GM21528 (cell line): ENCODE measurements around the gene COL28A1.

ENCODE experiments used
- ATAC-seq: cut with Tn5 transposase; IDR thresholded peaks from one replicate; pipeline ENCODE4 v1.9.1; 2021; ENCODE audit warnings: mild to moderate bottlenecking, moderate library complexity; ENCODE audit not compliant: unreplicated experiment, low FRiP score

The COL28A1 gene

GRCh38 chr7:7351832-7352231 is 183.8 kb downstream of the COL28A1 start:
- no peak for ATAC-seq

- ATAC-seq = no peak
Observed at GRCh38 chr7:7351156-7351555, 184.5 kb downstream of the COL28A1 start.

- no peak for ATAC-seq
Observed at GRCh38 chr7:7349156-7349555, 186.5 kb downstream of the COL28A1 start.

- no peak for ATAC-seq
Observed at GRCh38 chr7:7347045-7347444, 188.6 kb downstream of the COL28A1 start.

GRCh38 chr7:7344583-7344982 is 191.1 kb downstream of the COL28A1 start:
- ATAC-seq = no peak

- ATAC-seq = no peak
Observed at GRCh38 chr7:7335909-7336308, 199.8 kb downstream of the COL28A1 start.

GRCh38 chr7:7335215-7335614 is 200.5 kb downstream of the COL28A1 start:
- no peak for ATAC-seq

- no peak for ATAC-seq
Observed at GRCh38 chr7:7333610-7334009, 202.1 kb downstream of the COL28A1 start.

- no peak for ATAC-seq
Observed at GRCh38 chr7:7331523-7331922, 204.2 kb downstream of the COL28A1 start.

- no peak for ATAC-seq
Observed at GRCh38 chr7:7330997-7331396, 204.7 kb downstream of the COL28A1 start.

- no peak for ATAC-seq
Observed at GRCh38 chr7:7329326-7329725, 206.3 kb downstream of the COL28A1 start.

GRCh38 chr7:7327423-7327822 is 208.2 kb downstream of the COL28A1 start:
- ATAC-seq = no peak

- ATAC-seq = no peak
Observed at GRCh38 chr7:7324698-7325097, 211.0 kb downstream of the COL28A1 start.

- ATAC-seq = no peak
Observed at GRCh38 chr7:7323921-7324320, 211.8 kb downstream of the COL28A1 start.

- peak; percentile 50 for ATAC-seq
Observed at GRCh38 chr7:7323352-7323751, 212.3 kb downstream of the COL28A1 start.

GRCh38 chr7:7321681-7322080 is 214.0 kb downstream of the COL28A1 start:
- ATAC-seq = peak; percentile 87

GRCh38 chr7:7318601-7319000 is 217.1 kb downstream of the COL28A1 start:
- no peak for ATAC-seq

GRCh38 chr7:7317850-7318249 is 217.8 kb downstream of the COL28A1 start:
- ATAC-seq = no peak

GRCh38 chr7:7315851-7316250 is 219.8 kb downstream of the COL28A1 start:
- ATAC-seq = no peak

GRCh38 chr7:7312323-7312722 is 223.3 kb downstream of the COL28A1 start:
- no peak for ATAC-seq

GRCh38 chr7:7311001-7311400 is 224.7 kb downstream of the COL28A1 start:
- no peak for ATAC-seq

- ATAC-seq = no peak
Observed at GRCh38 chr7:7309203-7309602, 226.5 kb downstream of the COL28A1 start.
